ENCODE results near the gene SMAD2.

DNA sequence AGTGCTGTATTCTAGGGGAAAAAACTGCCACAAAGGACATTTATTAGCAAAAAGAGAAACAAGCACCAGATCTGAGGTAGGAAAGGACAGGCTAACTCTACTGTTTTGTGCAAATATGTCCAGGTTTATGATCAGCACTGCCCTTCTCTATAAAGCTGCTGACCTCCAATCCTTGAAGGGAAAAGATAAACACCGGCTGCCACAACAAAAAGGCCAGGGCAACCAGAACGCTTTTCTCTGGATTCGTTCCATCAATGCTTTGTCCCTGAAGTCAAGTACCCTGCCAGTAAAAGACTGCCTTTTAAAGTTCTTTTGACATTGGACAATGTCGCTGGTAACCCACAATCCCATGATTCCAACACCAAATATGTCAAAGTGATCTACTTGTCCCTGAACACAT lies 21.0 kb downstream of the SMAD2 start:
- TF ChIP-seq POLR2AphosphoS5 (IDR thresholded peaks at IDR 0.05; ENCODE audit: borderline replicate concordance, low read depth, low read length) (no peak), EZH2 (IDR thresholded peaks at IDR 0.05) (no peak), FOXP2 (optimal IDR thresholded peaks at IDR 0.05; ENCODE audit: control extremely low read depth, extremely low read length, insufficient read depth) (no peak)

Data from SK-N-MC (cell line).